Renal pelvis (tissue), 4 donors: ENCODE results near the gene MICAL1. TPM values are rescaled to one million over a fixed set of nuclear protein-coding genes. Genes with fewer than 3 reads are reported as not detected.
"Not testable (repeated sequence)": the region's sequence is repeated elsewhere in the genome, so short reads cannot be mapped to it uniquely, and the experiment has no call there.

Experiments used
- DNase-seq: peaks from one replicate; pipeline ENCODE4 v3.0.0-alpha.2; 2013
- polyA plus RNA-seq, 3 donors: library from polyadenylated mRNA; unstranded; fragments of 120-200 nt; gene quantifications; one replicate each; pipeline ENCODE4 v1.2.1, GENCODE V29; 2013; ENCODE audit not compliant: insufficient read length in 3 of 3

Gene MICAL1
- polyA plus RNA-seq, 3 donors = 25.8 to 32.5 (median 32.4) TPM

GRCh38 chr6:109478222-109478805, 22.7 kb upstream of the MICAL1 start:
- no peak for DNase-seq

GRCh38 chr6:109477725-109478124, 22.2 kb upstream of the MICAL1 start:
- peak; percentile 33 for DNase-seq

- no peak for DNase-seq
Observed at GRCh38 chr6:109477184-109477583, 21.6 kb upstream of the MICAL1 start.

- DNase-seq = no peak
Observed at GRCh38 chr6:109475625-109476024, 20.1 kb upstream of the MICAL1 start.

- DNase-seq = no peak
Observed at GRCh38 chr6:109474995-109475394, 19.4 kb upstream of the MICAL1 start.

GRCh38 chr6:109473120-109473519, 17.5 kb upstream of the MICAL1 start:
- no peak for DNase-seq

GRCh38 chr6:109472132-109472995, 16.8 kb upstream of the MICAL1 start:
- DNase-seq = no peak

- DNase-seq = no peak
Observed at GRCh38 chr6:109471105-109471810, 15.7 kb upstream of the MICAL1 start.

GRCh38 chr6:109469591-109470189, 14.1 kb upstream of the MICAL1 start:
- no peak for DNase-seq

GRCh38 chr6:109467696-109468095, 12.1 kb upstream of the MICAL1 start:
- DNase-seq = no peak

GRCh38 chr6:109466212-109466923, 10.8 kb upstream of the MICAL1 start:
- no peak for DNase-seq

- DNase-seq = no peak
Observed at GRCh38 chr6:109465772-109466171, 10.2 kb upstream of the MICAL1 start.

GRCh38 chr6:109461733-109462526, 6.4 kb upstream of the MICAL1 start:
- no peak for DNase-seq

GRCh38 chr6:109461205-109461604, 5.6 kb upstream of the MICAL1 start:
- DNase-seq = not testable (repeated sequence)

- no peak for DNase-seq
Observed at GRCh38 chr6:109460161-109460829, 4.7 kb upstream of the MICAL1 start.

GRCh38 chr6:109458774-109459531, 3.4 kb upstream of the MICAL1 start:
- DNase-seq = no peak

- no peak for DNase-seq
Observed at GRCh38 chr6:109457562-109457996, 2.0 kb upstream of the MICAL1 start.

- no peak for DNase-seq
Observed at GRCh38 chr6:109456710-109457561, 1.4 kb upstream of the MICAL1 start.
